GM12891 (cell line): ENCODE results near the gene GRAMD2A. TPM values are rescaled to one million over a fixed set of nuclear protein-coding genes. Genes with fewer than 3 reads are reported as not detected.

Experiments
- DNase-seq: peaks from one replicate; pipeline ENCODE4 v3.0.0; 2011; ENCODE audit warnings: low spot score; ENCODE audit not compliant: insufficient read length
- FAIRE-seq: peaks from 2 replicates; lab custom pipeline; 2011; peaks lifted over from hg19 to GRCh38; lab: Jason Lieb, UNC
- PAX5 ChIP-seq: IDR thresholded peaks from 2 replicates; pipeline ENCODE4 v1.6.1; 2011; ENCODE audit warnings: low read length, moderate library complexity, mild to moderate bottlenecking; ENCODE audit not compliant: insufficient read depth, severe bottlenecking
- POLR2A ChIP-seq: IDR thresholded peaks from 2 replicates; pipeline ENCODE4 v1.6.1; 2011; ENCODE audit warnings: low read depth, low read length, control low read depth
- POLR2AphosphoS5 ChIP-seq: IDR thresholded peaks from 2 replicates; pipeline ENCODE4 v1.6.1; 2011; ENCODE audit warnings: low read depth, low read length, control low read depth
- POU2F2 ChIP-seq: IDR thresholded peaks from 2 replicates; pipeline ENCODE4 v1.6.1; 2011; ENCODE audit warnings: low read depth, mild to moderate bottlenecking, control low read depth, low read length, moderate library complexity
- SPI1 ChIP-seq: IDR thresholded peaks from 2 replicates; pipeline ENCODE4 v1.6.1; 2011; ENCODE audit warnings: low read depth, low read length, control low read depth
- TAF1 ChIP-seq: IDR thresholded peaks from 2 replicates; pipeline ENCODE4 v1.6.1; 2011; ENCODE audit warnings: low read depth, low read length, control low read depth
- polyA plus RNA-seq: library from polyadenylated mRNA; unstranded; fragments of >200 nt; gene quantifications from one replicate; pipeline ENCODE4 v1.2.1, GENCODE V29; 2012; ENCODE audit warnings: low read depth, missing spikeins, inconsistent platforms; ENCODE audit not compliant: missing spikeins

GRAMD2A gene
- polyA plus RNA-seq = 0.19 TPM

GRCh38 chr15:72197460-72198355, at the start of gene GRAMD2A:
Gene GRAMD2A, minus strand, starts transcription at chr15:72197787.
- TF ChIP-seq SPI1 = no peak
- no peak for TF ChIP-seq TAF1
- no peak for TF ChIP-seq PAX5
- TF ChIP-seq POLR2AphosphoS5 = no peak
- no peak for TF ChIP-seq POU2F2
- TF ChIP-seq POLR2A = no peak
- FAIRE-seq = no peak
- DNase-seq = peak; percentile 82

GRCh38 chr15:72242775-72243370, 45.3 kb upstream of the GRAMD2A start:
- FAIRE-seq (no peak), DNase-seq (no peak)
- TF ChIP-seq SPI1 (no peak), PAX5 (no peak), TAF1 (no peak), POLR2AphosphoS5 (no peak), POU2F2 (no peak), POLR2A (no peak)

- no peak for DNase-seq
- TF ChIP-seq POLR2AphosphoS5 (no peak), PAX5 (no peak), POU2F2 (no peak), TAF1 (no peak), POLR2A (no peak), SPI1 (no peak)
- no peak for FAIRE-seq
Measured at GRCh38 chr15:72239652-72240051, 42.1 kb upstream of the GRAMD2A start.

GRCh38 chr15:72238586-72238985, 41.0 kb upstream of the GRAMD2A start:
- DNase-seq (no peak), FAIRE-seq (no peak)
- TF ChIP-seq POU2F2 (no peak), POLR2A (no peak), TAF1 (no peak), SPI1 (no peak), POLR2AphosphoS5 (no peak), PAX5 (no peak)

- FAIRE-seq (no peak), DNase-seq (no peak)
Measured at GRCh38 chr15:72237853-72238224, 40.3 kb upstream of the GRAMD2A start.

GRCh38 chr15:72237029-72237852, 39.7 kb upstream of the GRAMD2A start:
- FAIRE-seq = peak; percentile 57
- TF ChIP-seq POLR2A (0 out of 2 replicates have a peak, but pooled peaks have one; percentile 41), PAX5 (no peak), POLR2AphosphoS5 (no peak), POU2F2 (peak; percentile 47; the same call in 1 of the 2 replicates), TAF1 (no peak; the same call in 1 of the 2 replicates), SPI1 (no peak)
- DNase-seq = peak; percentile 30

More at GRCh38 chr15:72237853-72238224, 40.3 kb upstream of the GRAMD2A start:
- TF ChIP-seq POU2F2 = no peak
- no peak for TF ChIP-seq POLR2AphosphoS5
- TF ChIP-seq SPI1 = no peak
- no peak for TF ChIP-seq TAF1
- no peak for TF ChIP-seq POLR2A
- no peak for TF ChIP-seq PAX5

GRCh38 chr15:72236381-72237003, 38.9 kb upstream of the GRAMD2A start:
- FAIRE-seq (no peak), DNase-seq (no peak)
- TF ChIP-seq POLR2AphosphoS5 = no peak
- no peak for TF ChIP-seq POLR2A
- TF ChIP-seq SPI1 = no peak
- TF ChIP-seq PAX5 = no peak
- no peak for TF ChIP-seq POU2F2
- no peak for TF ChIP-seq TAF1

- FAIRE-seq = no peak
- no peak for DNase-seq
- no peak for TF ChIP-seq POU2F2
- TF ChIP-seq TAF1 = no peak
- no peak for TF ChIP-seq POLR2AphosphoS5
- TF ChIP-seq POLR2A = no peak
- no peak for TF ChIP-seq PAX5
- no peak for TF ChIP-seq SPI1
Measured at GRCh38 chr15:72235298-72235697, 37.7 kb upstream of the GRAMD2A start.
